Suprapubic skin (tissue), 4 donors: ENCODE results near the gene IL4R. TPM values are rescaled to one million over a fixed set of nuclear protein-coding genes. Genes with fewer than 3 reads are reported as not detected.

Source experiments
- DNase-seq, 2 donors: peaks; one replicate each; pipeline ENCODE4 v3.0.0-alpha.2; 2019; ENCODE audit warnings: low spot score in 2 of 2
- H3K27ac ChIP-seq: fragments of 200-600 bp; sonication (generic); one replicate; pipeline ENCODE4 v1.5.1; 2019
- H3K27me3 ChIP-seq: fragments of 200-600 bp; sonication (generic); one replicate; pipeline ENCODE4 v1.5.1; 2019
- H3K36me3 ChIP-seq: fragments of 200-600 bp; sonication (generic); one replicate; pipeline ENCODE4 v1.5.1; 2019
- H3K4me1 ChIP-seq: fragments of 200-600 bp; sonication (generic); one replicate; pipeline ENCODE4 v1.5.1; 2019
- H3K4me3 ChIP-seq: fragments of 200-600 bp; sonication (generic); one replicate; pipeline ENCODE4 v1.5.1; 2019; ENCODE audit warnings: mild to moderate bottlenecking
- H3K9me3 ChIP-seq: fragments of 200-600 bp; sonication (generic); one replicate; pipeline ENCODE4 v1.5.1; 2019
- CTCF ChIP-seq, 2 donors: fragments of 200-600 bp in 1 of 2; fragments of 450-650 bp in 1 of 2; sonication (generic) in 1 of 2; IDR thresholded peaks; one replicate each; pipeline ENCODE4 v1.5.1; 2016 to 2019; ENCODE audit warnings: antibody characterized with exemption in 2 of 2, mild to moderate bottlenecking in 1 of 2, moderate library complexity in 1 of 2
- EP300 ChIP-seq: sonication (generic); formaldehyde crosslinking; IDR thresholded peaks from one replicate; pipeline ENCODE4 v1.6.1; 2017; ENCODE audit warnings: antibody characterized with exemption
- POLR2A ChIP-seq, 2 donors: fragments of 450-650 bp; IDR thresholded peaks; one replicate each; pipeline ENCODE4 v1.6.1; 2017; ENCODE audit warnings: antibody characterized with exemption in 2 of 2, mild to moderate bottlenecking in 2 of 2, moderate library complexity in 2 of 2
- POLR2AphosphoS5 ChIP-seq, 3 donors: sonication (generic); formaldehyde crosslinking; IDR thresholded peaks; one replicate each; pipeline ENCODE4 v1.6.1; 2017; ENCODE audit warnings: antibody characterized with exemption in 3 of 3
- WGBS: methylation state at CpG from one replicate; pipeline ENCODE4 v1.1.5; 2018; 5-methylcytosine and 5-hydroxymethylcytosine counted together
- total RNA-seq, 4 donors: library from RNA; depleted of rRNA; stranded (reverse); fragments of >200 nt; gene quantifications; one replicate each; pipeline ENCODE4 v1.1.0, GENCODE V29; 2016

IL4R gene
- total RNA-seq, 4 donors from 2014 or later: 27.2 to 32.8 (median 30.5) TPM

- TF ChIP-seq POLR2A (IDR thresholded peaks at IDR 0.05): no peak
- no peak for TF ChIP-seq EP300
- TF ChIP-seq POLR2AphosphoS5 (IDR thresholded peaks at IDR 0.05): no peak
- no peak for TF ChIP-seq CTCF (IDR thresholded peaks at IDR 0.05)
- Histone ChIP-seq H3K36me3 (peaks cover 87% of the 10 kb centered on the region), H3K9me3 (no peaks in the 10 kb centered on the region), H3K27ac (no peak overlapping the region), H3K4me1 (no peaks in the 10 kb centered on the region), H3K4me3 (no peak overlapping the region), H3K27me3 (no peaks in the 10 kb centered on the region)
- DNase-seq: no peak
- WGBS: 96% methylated on average over 6 of the region's 6 CpGs
Observed at GRCh38 chr16:27351989-27352388, 38.2 kb downstream of the IL4R start.

GRCh38 chr16:27353853-27354252 is 40.1 kb downstream of the IL4R start:
- H3K27ac ChIP-seq: no peak overlapping the region
- no peaks in the 10 kb centered on the region for H3K27me3 ChIP-seq
- H3K9me3 ChIP-seq: no peaks in the 10 kb centered on the region
- no peaks in the 10 kb centered on the region for H3K4me1 ChIP-seq
- H3K36me3 ChIP-seq: peaks cover 90% of the 10 kb centered on the region
- no peak for TF ChIP-seq CTCF (IDR thresholded peaks at IDR 0.05)
- TF ChIP-seq POLR2AphosphoS5 (IDR thresholded peaks at IDR 0.05): no peak
- no peak for TF ChIP-seq EP300
- TF ChIP-seq POLR2A (IDR thresholded peaks at IDR 0.05): no peak
- no peak for DNase-seq
- 97% methylated on average over 4 of the region's 4 CpGs for WGBS
- H3K4me3 ChIP-seq: no peak overlapping the region

- no peak overlapping the region for H3K27ac ChIP-seq
- no peaks in the 10 kb centered on the region for H3K27me3 ChIP-seq
- no peak for DNase-seq
- WGBS: 92% methylated on average over 8 of the region's 12 CpGs
- no peak for TF ChIP-seq CTCF (IDR thresholded peaks at IDR 0.05)
- TF ChIP-seq POLR2A (IDR thresholded peaks at IDR 0.05): no peak
- no peak for TF ChIP-seq POLR2AphosphoS5 (IDR thresholded peaks at IDR 0.05)
- no peak for TF ChIP-seq EP300
- H3K9me3 ChIP-seq: no peaks in the 10 kb centered on the region
- no peak overlapping the region for H3K4me3 ChIP-seq
- H3K36me3 ChIP-seq: peaks cover 93% of the 10 kb centered on the region
- H3K4me1 ChIP-seq: peaks cover 3% of the 10 kb centered on the region
Observed at GRCh38 chr16:27355610-27356009, 41.8 kb downstream of the IL4R start.

GRCh38 chr16:27356794-27357193 is 43.0 kb downstream of the IL4R start:
- no peaks in the 10 kb centered on the region for H3K27me3 ChIP-seq
- H3K4me3 ChIP-seq: no peak overlapping the region
- peaks cover 95% of the 10 kb centered on the region for H3K36me3 ChIP-seq
- H3K4me1 ChIP-seq: peaks cover 3% of the 10 kb centered on the region
- 82% methylated on average over 4 of the region's 4 CpGs for WGBS
- no peaks in the 10 kb centered on the region for H3K9me3 ChIP-seq
- no peak overlapping the region for H3K27ac ChIP-seq
- TF ChIP-seq CTCF (IDR thresholded peaks at IDR 0.05): no peak
- no peak for TF ChIP-seq POLR2AphosphoS5 (IDR thresholded peaks at IDR 0.05)
- no peak for TF ChIP-seq EP300
- TF ChIP-seq POLR2A (IDR thresholded peaks at IDR 0.05): no peak
- no peak for DNase-seq

GRCh38 chr16:27359051-27359450 is 45.3 kb downstream of the IL4R start:
- Histone ChIP-seq H3K27me3 (no peaks in the 10 kb centered on the region), H3K27ac (no peak overlapping the region), H3K4me1 (peaks cover 7% of the 10 kb centered on the region), H3K9me3 (no peaks in the 10 kb centered on the region), H3K4me3 (no peak overlapping the region), H3K36me3 (peaks cover 90% of the 10 kb centered on the region)
- no peak for DNase-seq
- WGBS: 91% methylated on average over 4 of the region's 4 CpGs
- TF ChIP-seq POLR2AphosphoS5 (IDR thresholded peaks at IDR 0.05): no peak
- TF ChIP-seq POLR2A (IDR thresholded peaks at IDR 0.05): no peak
- no peak for TF ChIP-seq EP300
- TF ChIP-seq CTCF (IDR thresholded peaks at IDR 0.05): no peak
